K562 (cell line): ENCODE data around the gene TP73. TPM values are rescaled to one million over a fixed set of nuclear protein-coding genes. Genes with fewer than 3 reads are reported as not detected.
A peak's percentile ranks its signal among the peaks of the same experiment; 100 is the strongest.

ENCODE experiments used
- CUX1 ChIP-seq: fragments of 200-800 bp; sonication (Bioruptor generic); IDR thresholded peaks from 2 replicates; pipeline ENCODE4 v1.6.1; 2016; ENCODE audit warnings: missing genetic modification characterization, missing compliant biosample characterization
- DDX20 ChIP-seq: fragments of 450-650 bp; IDR thresholded peaks from 2 replicates; pipeline ENCODE4 v1.6.1; 2016; ENCODE audit warnings: missing genetic modification characterization, low read depth, mild to moderate bottlenecking, missing compliant biosample characterization, moderate library complexity
- DEAF1 ChIP-seq: fragments of 450-650 bp; formaldehyde crosslinking; IDR thresholded peaks from 2 replicates; pipeline ENCODE4 v1.4.0; 2020; ENCODE audit warnings: mild to moderate bottlenecking, moderate library complexity
- EP300 ChIP-seq: IDR thresholded peaks from 2 replicates; pipeline ENCODE4 v1.6.1; 2012; ENCODE audit warnings: low read length, improper control_type of control experiment
- ETS2 ChIP-seq: IDR thresholded peaks from 2 replicates; pipeline ENCODE4 v1.6.1; 2016; ENCODE audit warnings: borderline replicate concordance, missing genetic modification characterization, mild to moderate bottlenecking, moderate library complexity, missing compliant biosample characterization; ENCODE audit not compliant: poor library complexity, severe bottlenecking
- ETV1 ChIP-seq: fragments of 450-650 bp; conservative IDR thresholded peaks from 2 replicates; pipeline ENCODE4 v1.6.1; 2016; ENCODE audit warnings: missing genetic modification characterization, control low read depth, low read depth, missing compliant biosample characterization
- HDGF ChIP-seq: fragments of 450-650 bp; IDR thresholded peaks from 2 replicates; pipeline ENCODE4 v1.6.1; 2016
- IRF1 ChIP-seq: sonication (generic); formaldehyde crosslinking; IDR thresholded peaks from 2 replicates; pipeline ENCODE4 v1.8.0; 2022; ENCODE audit warnings: missing genetic modification reagents, mild to moderate bottlenecking, borderline replicate concordance
- KAT7 ChIP-seq: sonication (generic); formaldehyde crosslinking; IDR thresholded peaks from 2 replicates; pipeline ENCODE4 v1.8.0; 2022; ENCODE audit warnings: missing genetic modification reagents, mild to moderate bottlenecking, borderline replicate concordance
- MCM2 ChIP-seq: fragments of 450-650 bp; IDR thresholded peaks from 2 replicates; pipeline ENCODE4 v1.6.1; 2017; ENCODE audit warnings: low read depth, mild to moderate bottlenecking
- NRF1 ChIP-seq, 2 experiments: fragments of 450-650 bp; IDR thresholded peaks in 1 of 2; conservative IDR thresholded peaks in 1 of 2; 2 replicates each; pipeline ENCODE4 v1.6.1; 2014; ENCODE audit warnings: mild to moderate bottlenecking in 2 of 2
- PKNOX1 ChIP-seq: fragments of 450-650 bp; IDR thresholded peaks from 2 replicates; pipeline ENCODE4 v1.6.1; 2016
- SNAPC5 ChIP-seq: fragments of 250-450 bp; sonication (Bioruptor Pico); IDR thresholded peaks from 2 replicates; pipeline ENCODE4 v1.8.0; 2021; ENCODE audit warnings: moderate library complexity, mild to moderate bottlenecking, inconsistent platforms
- SRF ChIP-seq, 2 experiments: fragments of 250-450, 450-650 bp in 1 of 2; sonication (Bioruptor Pico) in 1 of 2; sonication (generic) in 1 of 2; formaldehyde crosslinking; IDR thresholded peaks; 2 replicates each; pipeline versions ENCODE4 v1.5.0 to v1.5.1; 2020 to 2022; ENCODE audit warnings: mild to moderate bottlenecking in 1 of 2, missing genetic modification reagents in 1 of 2
- SRSF7 ChIP-seq: fragments of 200-400 bp; formaldehyde crosslinking; optimal IDR thresholded peaks from 2 replicates; pipeline ENCODE3; 2017; ENCODE audit warnings: mild to moderate bottlenecking, low read depth, low read length
- ZFP1 ChIP-seq: fragments of 450-650 bp; formaldehyde crosslinking; IDR thresholded peaks from 2 replicates; pipeline ENCODE4 v1.4.0; 2020; ENCODE audit warnings: mild to moderate bottlenecking, mixed read lengths
- ZNF165 ChIP-seq: fragments of 250-450 bp; sonication (Bioruptor Pico); IDR thresholded peaks from 2 replicates; pipeline ENCODE4 v1.4.0; 2020; ENCODE audit warnings: borderline replicate concordance
- ZNF24 ChIP-seq: fragments of 450-650 bp; IDR thresholded peaks from 2 replicates; pipeline ENCODE4 v1.6.1; 2016
- ZNF324 ChIP-seq: fragments of 250-450 bp; sonication (Bioruptor Pico); IDR thresholded peaks from 2 replicates; pipeline ENCODE4 v1.4.0; 2020; ENCODE audit warnings: mild to moderate bottlenecking
- ZSCAN32 ChIP-seq: fragments of 450-650 bp; formaldehyde crosslinking; IDR thresholded peaks from 2 replicates; pipeline ENCODE4 v1.4.0; 2020; ENCODE audit warnings: mild to moderate bottlenecking, moderate library complexity
- polyA plus RNA-seq, 8 experiments: library from polyadenylated mRNA; depleted of rRNA in 4 of 8; stranded (reverse) in 5 of 8; unstranded in 3 of 8; fragments of >200 nt; fragmentation: Nextera tagmentation in 2 of 8; fragmentation: Illumina TruSeq in 1 of 8; extraction: Ambion mirVana in 2 of 8; extraction: Trizol in 1 of 8; gene quantifications; 2 replicates each; pipeline versions ENCODE4 v1.2.1 to v1.2.3, GENCODE V29; 2011 to 2014; ENCODE audit warnings: inconsistent platforms in 1 of 8, missing spikeins in 1 of 8
- total RNA-seq, 7 experiments: library from RNA; depleted of rRNA in 6 of 7; stranded (reverse); fragments of >200 nt in 6 of 7; fragmentation: Illumina TruSeq in 2 of 7; extraction: Trizol in 2 of 7; gene quantifications; 2 replicates each; pipeline versions ENCODE4 v1.2.1 to v1.2.3, GENCODE V29; 2011 to 2021; ENCODE audit warnings: low replicate concordance in 1 of 7

TP73 gene
- total and polyA plus RNA-seq, 9 of the 15 experiments (the other 6 are each of a cell fraction or from before 2014, with no cell fraction given), result 0.07 to 1.6 (median 0.40) TPM; not detected in 2

- TF ChIP-seq DEAF1 (CRISPR knock-in tag) (no peak), ZNF324 (CRISPR knock-in tag) (no peak), IRF1 (CRISPR knock-in tag) (no peak), CUX1 (CRISPR knock-in tag) (no peak), HDGF (no peak), SRF (CRISPR knock-in tag; IDR thresholded peaks at IDR 0.05) (no peak), EP300 (no peak), DDX20 (no peak), ZNF24 (no peak), NRF1 (conservative IDR thresholded peaks at IDR 0.05 in 1 of 2, IDR thresholded peaks at IDR 0.05 in 1 of 2) (peak; percentile 25 to 30; a peak in 2 of 4 replicates), SNAPC5 (CRISPR knock-in tag) (no peak), KAT7 (no peak), ETV1 (tag) (no peak), ZFP1 (CRISPR knock-in tag) (no peak), SRSF7 (no peak), PKNOX1 (no peak), ETS2 (no peak), ZNF165 (no peak), ZSCAN32 (no peak), MCM2 (no peak)
These were observed 27.0 kb upstream of the TP73 start (continued) for GRCh38 chr1:3625151-3625907.
